Fibroblast of villous mesenchyme (primary cell): ENCODE results near the gene NOTCH4. TPM values are rescaled to one million over a fixed set of nuclear protein-coding genes. Genes with fewer than 3 reads are reported as not detected.

Source experiments
- DNase-seq: peaks from one replicate; pipeline ENCODE4 v3.0.0-alpha.2; 2010; ENCODE audit warnings: low read depth
- H3K4me3 ChIP-seq: 2 replicates; pipeline ENCODE4 v1.5.1; 2011; ENCODE audit warnings: low read depth, mild to moderate bottlenecking, low read length
- CTCF ChIP-seq: IDR thresholded peaks from 2 replicates; pipeline ENCODE4 v1.5.1; 2012; ENCODE audit warnings: low read depth, mild to moderate bottlenecking, low read length; ENCODE audit not compliant: insufficient read depth
- small RNA-seq: library from RNA; depleted of rRNA; stranded (forward); fragments of <200 nt; gene quantifications from one replicate; pipeline ENCODE3, GENCODE V24; 2012
- total RNA-seq: library from RNA; depleted of rRNA; stranded (reverse); fragments of >200 nt; gene quantifications from 2 replicates; pipeline ENCODE4 v1.2.3, GENCODE V29; 2012

Gene NOTCH4
- total RNA-seq, 1 donor = 1.3 TPM

GRCh38 chr6:32147401-32148132, 76.3 kb downstream of the NOTCH4 start:
- no peak for DNase-seq
- H3K4me3 ChIP-seq = no peak overlapping the region
- no peak for TF ChIP-seq CTCF

- no peak for DNase-seq
- no peak for TF ChIP-seq CTCF
- no peak overlapping the region for H3K4me3 ChIP-seq
Observed at GRCh38 chr6:32146687-32147086, 77.2 kb downstream of the NOTCH4 start.

GRCh38 chr6:32146287-32146686, 77.6 kb downstream of the NOTCH4 start:
- DNase-seq = no peak
- no peak overlapping the region for H3K4me3 ChIP-seq
- TF ChIP-seq CTCF = no peak

Small RNA genes within 50 kb of the gene (small RNA-seq; reads per million reads assigned to genes)
- gene AL662884.1 = not detected
- not detected for gene MIR6833

Other genes starting within 250 kb of the NOTCH4 start
- gene C4A, start 242.0 kb downstream of the NOTCH4 start, total RNA-seq = 6.0 and 13.9 TPM in 2 replicates
- 6.8 and 9.9 TPM in 2 replicates for gene C4B, start 209.3 kb downstream of the NOTCH4 start, total RNA-seq
- under 0.01 TPM in 2 replicates for gene CYP21A2, start 185.7 kb downstream of the NOTCH4 start, total RNA-seq
- 4.8 and 17.7 TPM in 2 replicates for gene TNXB, start 114.7 kb downstream of the NOTCH4 start, total RNA-seq
- gene ATF6B, start 95.8 kb downstream of the NOTCH4 start, total RNA-seq = 17.3 and 22.9 TPM in 2 replicates
- gene FKBPL, start 93.8 kb downstream of the NOTCH4 start, total RNA-seq = 6.4 and 6.9 TPM in 2 replicates
- gene PRRT1, start 72.1 kb downstream of the NOTCH4 start, total RNA-seq = under 0.01 and 0.32 TPM in 2 replicates
- 14.8 and 22.9 TPM in 2 replicates for gene PPT2, start 69.9 kb downstream of the NOTCH4 start, total RNA-seq
- 0.97 and 2.6 TPM in 2 replicates for gene EGFL8, start 59.5 kb downstream of the NOTCH4 start, total RNA-seq
- gene AGPAT1, start 48.0 kb downstream of the NOTCH4 start, total RNA-seq = 21.9 and 30.2 TPM in 2 replicates
- gene RNF5, start 45.7 kb downstream of the NOTCH4 start, total RNA-seq = 22.5 and 37.6 TPM in 2 replicates
- gene AGER, start 39.8 kb downstream of the NOTCH4 start, total RNA-seq = 0.32 and 0.86 TPM in 2 replicates
- gene PBX2, start 33.9 kb downstream of the NOTCH4 start, total RNA-seq = 29.0 and 35.4 TPM in 2 replicates
- gene GPSM3, start 31.4 kb downstream of the NOTCH4 start, total RNA-seq = 2.6 and 4.8 TPM in 2 replicates
- gene TSBP1, start 147.8 kb upstream of the NOTCH4 start, total RNA-seq = under 0.01 TPM in 1 of 2 replicates, not detected in the other
- gene BTNL2, start 183.1 kb upstream of the NOTCH4 start, total RNA-seq = not detected in 2 replicates
- gene HLA-DRA, start 215.8 kb upstream of the NOTCH4 start, total RNA-seq = not detected in 2 replicates